ENCODE results near the gene NXPE4.

- TF ChIP-seq CTCF (IDR thresholded peaks at IDR 0.05; ENCODE audit: insufficient read depth, low read length, poor library complexity, severe bottlenecking) (no peak), EZH2phosphoT487 (conservative IDR thresholded peaks at IDR 0.05; ENCODE audit: low read length) (no peak)
Observed at GRCh38 chr11:114594703-114595102, 883 bp downstream of the NXPE4 start.
